ENCODE results near the gene MACROD1. TPM values are rescaled to one million over a fixed set of nuclear protein-coding genes. Genes with fewer than 3 reads are reported as not detected.
A peak's percentile ranks its signal among the peaks of the same experiment; 100 is the strongest.

The MACROD1 gene
- total and polyA plus RNA-seq, 9 of the 15 experiments (the other 6 are each of a cell fraction or from before 2014, with no cell fraction given) = 1.1 to 60.0 (median 26.4) TPM

- intact Hi-C loops (cut with micrococcal nuclease) (loop anchor here (5.0 to 10.0 kb wide), 2 partner anchors 54 to 89 kb away; no protein-coding TSS in a partner anchor), in situ Hi-C loops (cut with MboI) (no loop called here)
- no TSS peak for BruUV-seq (replicated peaks)
- peaks cover 31% of the 10 kb centered on the region for H4K20me1 ChIP-seq (replicated peaks; ENCODE audit: control insufficient read depth, insufficient read depth, low read length)
- no peak overlapping the region for H3K4me3 ChIP-seq
- DNase-seq (ENCODE audit: extremely low read depth in 1 of 4, low spot score in 3 of 4) = peak; percentile 27 to 32 (median 28)
- H3K9me1 ChIP-seq (ENCODE audit: control insufficient read depth, insufficient read depth, low read length) = no peaks in the 10 kb centered on the region
- no peak overlapping the region for H3K4me2 ChIP-seq (ENCODE audit: insufficient read depth, low read length)
- FAIRE-seq = no peak
- 80% methylated on average over 12 of the region's 13 CpGs for WGBS (ENCODE audit: insufficient coverage, low coverage, missing lambda C conversion rate)
- H3K9me3 ChIP-seq (replicated peaks; ENCODE audit: control insufficient read depth, insufficient read depth, low read depth, low read length) = no peaks in the 10 kb centered on the region
- ATAC-seq = peak; percentile 43
- H3K36me3 ChIP-seq (ENCODE audit: control insufficient read depth, insufficient read depth, low read length) = no peaks in the 10 kb centered on the region
- H3K27ac ChIP-seq (ENCODE audit: extremely low read depth, low read depth, low read length) = no peak overlapping the region
- H3K4me1 ChIP-seq (replicated peaks in 1 of 2; ENCODE audit: control insufficient read depth in 2 of 2, insufficient read depth in 2 of 2, low read length in 2 of 2) = peaks cover 13 to 62% of the 10 kb centered on the region in 2 experiments
- POLR2A ChIA-PET = no interaction called here
- no peak overlapping the region for H2AFZ ChIP-seq (ENCODE audit: low read depth, low read length)
- CTCF ChIA-PET (ENCODE audit: low intra/inter-chr PET ratio) = no interaction called here
- peak overlapping the region in 1 of 2 experiments; percentile 42; a peak in 1 of 4 replicates for H3K9ac ChIP-seq (ENCODE audit: insufficient read depth in 1 of 2, low read depth in 2 of 2, low read length in 2 of 2)
- TF ChIP-seq ZNF277 (CRISPR knock-in tag; IDR thresholded peaks at IDR 0.05; ENCODE audit: borderline replicate concordance) (no peak), ZBTB7A (IDR thresholded peaks at IDR 0.05; ENCODE audit: borderline replicate concordance, control insufficient read depth, low read depth, low read length) (peak; percentile 7; the same call in 1 of the 2 replicates), ZNF740 (CRISPR knock-in tag; IDR thresholded peaks at IDR 0.05) (0 out of 2 replicates have a peak, but pooled peaks have one; percentile 18), ZNF740 (tag; IDR thresholded peaks at IDR 0.05) (no peak)
- no peaks in the 10 kb centered on the region for H3K27me3 ChIP-seq (ENCODE audit: control insufficient read depth in 2 of 2, insufficient read depth in 2 of 2, low read length in 2 of 2)
- H3K79me2 ChIP-seq (ENCODE audit: control insufficient read depth, insufficient read depth, low read length) = no peaks in the 10 kb centered on the region
Observed at GRCh38 chr11:64093233-64094039, 72.5 kb downstream of the MACROD1 start.
